GM20000 (cell line): ENCODE data around the gene MAGI1.

Experiments
- DNase-seq: peaks from one replicate; pipeline ENCODE4 v3.0.0; 2012; ENCODE audit warnings: low spot score
- CTCF ChIP-seq: IDR thresholded peaks from 2 replicates; pipeline ENCODE4 v1.5.1; 2012; ENCODE audit warnings: mild to moderate bottlenecking, control low read depth; ENCODE audit errors: extremely low read depth, missing control alignments

MAGI1 gene

DNA sequence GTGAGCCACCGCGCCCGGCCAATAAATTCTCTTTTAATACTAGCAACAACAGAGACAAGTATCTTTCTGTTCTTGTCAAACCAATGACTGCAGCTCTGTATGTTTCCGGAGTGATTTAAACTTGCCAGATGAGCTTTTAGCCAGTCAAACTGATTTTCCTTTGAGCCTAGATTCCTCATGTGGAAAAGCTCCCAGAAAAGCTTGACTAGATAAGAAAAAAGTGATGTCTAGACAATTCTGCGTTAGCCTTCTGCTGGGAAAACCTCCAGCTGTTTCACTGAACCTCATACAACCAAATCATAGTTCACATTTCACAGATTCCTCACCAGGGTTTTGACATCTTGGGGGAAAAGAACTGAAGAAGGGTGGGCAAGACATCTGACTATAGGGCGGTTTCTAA, 78.6 kb downstream of the MAGI1 start:
- no peak for TF ChIP-seq CTCF
- no peak for DNase-seq

GRCh38 chr3:65958216-65958615, 80.5 kb downstream of the MAGI1 start:
- DNase-seq = no peak
- no peak for TF ChIP-seq CTCF

GRCh38 chr3:65955792-65956477, 82.8 kb downstream of the MAGI1 start:
- no peak for DNase-seq
- TF ChIP-seq CTCF = no peak

DNA sequence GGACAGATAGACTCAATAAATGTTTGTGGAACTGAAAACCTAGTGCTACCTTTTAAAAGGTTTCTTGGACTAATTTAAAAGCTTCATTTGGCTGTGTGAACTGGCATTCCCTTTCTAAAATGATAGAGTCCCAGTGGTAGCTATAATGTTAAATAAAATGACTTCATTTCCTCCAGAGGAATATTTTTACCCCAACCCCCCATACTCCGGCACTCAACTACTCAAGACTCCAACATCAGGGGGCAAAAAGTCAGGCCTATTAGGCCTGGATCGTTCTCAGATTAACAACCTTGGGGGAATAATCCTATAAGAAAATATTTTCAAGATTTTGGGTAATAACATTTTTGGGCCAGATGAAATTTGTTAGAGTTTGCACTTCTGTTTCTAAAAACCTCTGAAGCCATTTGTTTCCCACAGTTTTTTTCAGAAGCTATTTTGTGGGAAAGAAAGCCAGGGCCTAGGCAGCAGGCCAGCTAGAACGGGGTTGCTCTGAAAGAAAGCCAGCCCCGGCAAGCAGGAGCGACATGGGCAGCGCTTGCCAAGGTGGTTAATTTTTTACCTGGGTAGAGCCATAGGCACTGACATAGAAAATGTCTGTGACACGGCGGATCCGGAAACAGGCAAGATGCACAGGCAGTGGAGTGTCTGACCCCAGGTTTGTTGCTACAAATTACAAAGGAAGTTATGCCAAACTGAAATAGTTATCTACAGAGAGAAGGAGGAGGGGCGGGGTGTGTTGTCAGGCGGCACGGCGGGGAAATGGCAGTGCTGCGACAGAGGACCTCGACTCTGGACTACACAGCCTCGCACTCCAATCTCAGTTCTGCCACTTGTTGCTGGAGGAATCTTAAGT, 84.6 kb downstream of the MAGI1 start:
- DNase-seq = no peak
- TF ChIP-seq CTCF = no peak

GRCh38 chr3:65953301-65953812, 85.4 kb downstream of the MAGI1 start:
- no peak for TF ChIP-seq CTCF
- DNase-seq = no peak

DNA sequence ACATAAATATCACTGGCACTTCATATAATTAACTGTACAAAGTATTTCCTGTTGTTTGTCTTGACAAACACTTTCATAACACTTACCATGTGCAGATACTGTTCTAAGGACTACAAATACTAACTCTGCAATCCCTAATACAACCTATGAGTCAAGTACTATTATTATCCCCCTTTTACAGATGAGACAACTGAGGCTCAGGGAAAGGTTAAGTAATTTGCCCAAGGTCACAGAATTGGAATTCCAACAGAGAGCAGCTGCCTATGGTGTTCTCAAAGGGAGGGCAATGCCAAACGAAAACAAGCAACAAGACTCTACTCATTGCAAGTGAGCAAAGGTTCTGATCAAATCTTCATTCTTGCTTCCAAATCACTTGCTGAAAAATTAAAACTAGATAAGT, 85.9 kb downstream of the MAGI1 start:
- no peak for TF ChIP-seq CTCF

GRCh38 chr3:65951836-65952505, 86.7 kb downstream of the MAGI1 start:
- TF ChIP-seq CTCF = no peak
- DNase-seq = no peak

More for the DNA sequence above, 85.9 kb downstream of the MAGI1 start:
- DNase-seq = no peak
